IPS-18a (cell line): ENCODE data around the gene DCN.

Experiments used
- H3K27ac ChIP-seq: one replicate; pipeline ENCODE4 v1.5.1; 2013; ENCODE audit warnings: low read length
- H3K27me3 ChIP-seq: one replicate; pipeline ENCODE4 v1.6.1; 2013; ENCODE audit warnings: mild to moderate bottlenecking, low read length; ENCODE audit not compliant: control insufficient read depth, insufficient read depth
- H3K36me3 ChIP-seq: one replicate; pipeline ENCODE4 v1.6.1; 2013; ENCODE audit warnings: low read depth, low read length; ENCODE audit not compliant: control insufficient read depth
- H3K4me1 ChIP-seq: one replicate; pipeline ENCODE4 v1.6.1; 2013; ENCODE audit warnings: low read depth, low read length; ENCODE audit not compliant: control insufficient read depth
- H3K4me3 ChIP-seq: one replicate; pipeline ENCODE4 v1.5.1; 2013; ENCODE audit warnings: low read length
- H3K9ac ChIP-seq: one replicate; pipeline ENCODE4 v1.6.1; 2013; ENCODE audit warnings: mild to moderate bottlenecking, low read length, moderate library complexity
- H3K9me3 ChIP-seq: one replicate; pipeline ENCODE4 v1.6.1; 2013; ENCODE audit warnings: low read depth, low read length; ENCODE audit not compliant: control insufficient read depth

DCN gene, protein sequence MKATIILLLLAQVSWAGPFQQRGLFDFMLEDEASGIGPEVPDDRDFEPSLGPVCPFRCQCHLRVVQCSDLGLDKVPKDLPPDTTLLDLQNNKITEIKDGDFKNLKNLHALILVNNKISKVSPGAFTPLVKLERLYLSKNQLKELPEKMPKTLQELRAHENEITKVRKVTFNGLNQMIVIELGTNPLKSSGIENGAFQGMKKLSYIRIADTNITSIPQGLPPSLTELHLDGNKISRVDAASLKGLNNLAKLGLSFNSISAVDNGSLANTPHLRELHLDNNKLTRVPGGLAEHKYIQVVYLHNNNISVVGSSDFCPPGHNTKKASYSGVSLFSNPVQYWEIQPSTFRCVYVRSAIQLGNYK

GRCh38 chr12:91182636-91183455 is at the start of gene DCN:
TSS of gene DCN (minus strand) at chr12:91182817. CDS start at chr12:91178552, 4,265 bp downstream.
- H3K27ac ChIP-seq: no peak within 1 kb of the TSS
- no peaks in the 10 kb centered on the region for H3K27me3 ChIP-seq
- H3K36me3 ChIP-seq: no peaks in the 10 kb centered on the region
- no peaks in the 10 kb centered on the region for H3K9me3 ChIP-seq
- H3K9ac ChIP-seq: no peak within 1 kb of the TSS
- H3K4me1 ChIP-seq: peaks cover 3% of the 10 kb centered on the region
- no peak within 1 kb of the TSS for H3K4me3 ChIP-seq

GRCh38 chr12:91230841-91231240 is 48.2 kb upstream of the DCN start:
- Histone ChIP-seq H3K4me3 (no peak overlapping the region), H3K9ac (no peak overlapping the region), H3K27me3 (no peaks in the 10 kb centered on the region), H3K36me3 (no peaks in the 10 kb centered on the region), H3K4me1 (no peaks in the 10 kb centered on the region), H3K27ac (no peak overlapping the region), H3K9me3 (no peaks in the 10 kb centered on the region)

DNA sequence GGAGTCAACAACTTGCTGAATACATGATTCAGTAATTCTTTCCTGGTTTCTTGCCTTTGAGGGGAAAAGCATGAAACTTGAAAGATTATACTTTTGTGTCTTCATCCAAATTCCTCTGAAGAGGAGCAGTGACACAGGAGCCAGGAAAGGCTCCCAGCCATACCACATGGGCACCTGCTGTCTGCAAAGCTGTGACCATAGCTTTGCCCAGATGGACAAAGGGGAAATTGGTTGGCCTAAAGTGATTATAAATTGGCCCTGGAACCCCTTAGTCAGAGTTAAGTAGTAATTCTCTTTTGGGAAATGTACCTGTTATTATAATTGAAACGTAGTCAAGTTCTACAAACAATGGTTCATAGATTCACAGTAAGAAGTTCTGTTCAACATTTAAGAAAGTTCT is 44.3 kb upstream of the DCN start:
- no peak overlapping the region for H3K9ac ChIP-seq
- H3K9me3 ChIP-seq: no peaks in the 10 kb centered on the region
- no peak overlapping the region for H3K27ac ChIP-seq
- H3K4me1 ChIP-seq: no peaks in the 10 kb centered on the region
- no peaks in the 10 kb centered on the region for H3K36me3 ChIP-seq
- no peak overlapping the region for H3K4me3 ChIP-seq
- H3K27me3 ChIP-seq: no peaks in the 10 kb centered on the region

GRCh38 chr12:91225316-91225715 is 42.7 kb upstream of the DCN start:
- Histone ChIP-seq H3K4me1 (no peaks in the 10 kb centered on the region), H3K4me3 (no peak overlapping the region), H3K36me3 (no peaks in the 10 kb centered on the region), H3K9me3 (no peaks in the 10 kb centered on the region), H3K27me3 (no peaks in the 10 kb centered on the region), H3K27ac (no peak overlapping the region), H3K9ac (no peak overlapping the region)

GRCh38 chr12:91224401-91224800 is 41.8 kb upstream of the DCN start:
- H3K9me3 ChIP-seq: no peaks in the 10 kb centered on the region
- H3K4me3 ChIP-seq: no peak overlapping the region
- no peaks in the 10 kb centered on the region for H3K27me3 ChIP-seq
- H3K4me1 ChIP-seq: no peaks in the 10 kb centered on the region
- no peaks in the 10 kb centered on the region for H3K36me3 ChIP-seq
- no peak overlapping the region for H3K27ac ChIP-seq
- no peak overlapping the region for H3K9ac ChIP-seq

DNA sequence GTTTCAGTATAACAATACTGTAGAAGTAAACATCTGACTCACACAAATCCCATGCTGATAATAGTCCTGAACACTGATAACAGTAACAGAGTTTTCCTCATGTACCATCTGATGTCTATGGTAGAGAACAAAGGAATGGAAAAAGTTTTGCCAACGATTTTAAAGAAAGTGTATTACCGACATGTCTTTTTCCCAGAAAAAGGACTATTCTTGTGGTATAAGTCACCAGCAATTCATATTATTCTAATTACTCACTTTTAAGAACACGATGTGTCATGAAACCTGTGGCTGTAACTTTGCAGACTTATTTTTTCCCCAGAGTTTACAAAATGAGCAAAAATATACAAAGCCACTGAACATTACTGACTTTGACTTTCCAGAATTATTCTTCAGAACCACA is 40.1 kb upstream of the DCN start:
- H3K4me3 ChIP-seq: no peak overlapping the region
- no peaks in the 10 kb centered on the region for H3K9me3 ChIP-seq
- no peaks in the 10 kb centered on the region for H3K36me3 ChIP-seq
- H3K4me1 ChIP-seq: no peaks in the 10 kb centered on the region
- no peaks in the 10 kb centered on the region for H3K27me3 ChIP-seq
- no peak overlapping the region for H3K9ac ChIP-seq
- no peak overlapping the region for H3K27ac ChIP-seq

DNA sequence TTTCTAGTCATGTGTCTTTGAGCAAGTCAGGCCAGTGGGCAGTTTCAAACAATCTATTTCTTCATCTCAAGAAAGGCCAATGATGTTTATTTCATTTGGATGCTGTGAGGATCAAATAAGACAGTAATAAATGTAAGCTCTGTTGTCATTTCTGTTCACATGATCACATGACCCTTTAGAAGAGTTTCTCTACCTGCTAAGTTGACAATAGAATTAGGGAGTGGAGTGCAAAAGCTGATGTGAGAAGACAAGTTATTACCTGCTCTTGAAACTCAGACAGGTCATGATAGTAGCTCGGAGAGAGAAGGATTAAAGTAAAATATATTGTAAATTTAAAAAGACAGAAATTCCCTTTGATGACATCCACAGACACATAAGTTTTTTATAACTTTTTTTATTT is 37.3 kb upstream of the DCN start:
- Histone ChIP-seq H3K4me1 (no peaks in the 10 kb centered on the region), H3K36me3 (no peaks in the 10 kb centered on the region), H3K4me3 (no peak overlapping the region), H3K9me3 (no peaks in the 10 kb centered on the region), H3K27me3 (no peaks in the 10 kb centered on the region), H3K27ac (no peak overlapping the region), H3K9ac (no peak overlapping the region)

DNA sequence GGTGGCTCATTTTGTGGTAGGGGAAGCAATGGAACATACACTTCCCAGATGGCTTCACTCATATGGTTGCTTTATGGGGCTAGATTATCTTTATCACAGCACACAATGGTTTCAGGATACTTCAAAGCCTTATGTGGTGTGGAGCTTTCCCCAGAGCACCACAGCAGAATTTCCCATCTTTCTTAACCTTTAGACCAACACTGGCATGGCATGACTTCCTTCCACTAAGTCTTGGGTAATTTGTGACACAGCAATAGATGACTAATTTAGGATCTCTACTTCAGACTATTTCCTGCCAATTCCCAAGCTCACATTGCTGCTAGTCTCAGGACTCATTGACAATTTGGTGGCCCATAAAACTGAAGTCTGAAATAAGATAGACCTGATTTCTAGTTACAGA is 36.9 kb upstream of the DCN start:
- Histone ChIP-seq H3K27ac (no peak overlapping the region), H3K9me3 (no peaks in the 10 kb centered on the region), H3K27me3 (no peaks in the 10 kb centered on the region), H3K36me3 (no peaks in the 10 kb centered on the region), H3K4me1 (no peaks in the 10 kb centered on the region), H3K4me3 (no peak overlapping the region), H3K9ac (no peak overlapping the region)

- Histone ChIP-seq H3K9me3 (no peaks in the 10 kb centered on the region), H3K9ac (no peak overlapping the region), H3K27ac (no peak overlapping the region), H3K36me3 (no peaks in the 10 kb centered on the region), H3K4me3 (no peak overlapping the region), H3K4me1 (no peaks in the 10 kb centered on the region), H3K27me3 (no peaks in the 10 kb centered on the region)
These were observed 34.3 kb upstream of the DCN start for GRCh38 chr12:91216871-91217270.

DNA sequence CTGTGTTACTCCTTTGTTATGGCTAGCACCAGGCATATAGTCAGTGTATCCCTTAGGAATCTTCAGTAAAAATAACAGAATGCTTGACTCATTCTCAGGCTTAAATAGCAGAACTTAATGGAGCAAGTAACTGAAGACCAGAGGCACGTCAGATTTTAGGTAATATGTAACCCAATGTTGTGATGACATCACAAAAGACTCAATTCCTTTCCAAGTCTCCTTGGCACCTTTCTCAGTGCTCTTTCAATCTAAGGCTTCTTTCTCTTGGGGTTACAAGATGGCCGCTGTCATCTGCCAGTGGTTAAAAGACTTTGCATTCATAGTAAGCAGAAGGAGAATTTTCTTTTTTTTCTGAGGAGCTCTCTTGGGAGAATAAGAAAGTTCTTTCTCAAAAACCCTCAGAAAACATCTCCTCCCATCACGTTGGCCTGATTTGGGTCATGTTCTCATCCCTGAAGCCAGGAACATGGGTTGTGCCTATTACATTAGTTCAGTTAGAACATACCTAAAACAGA is 33.4 kb upstream of the DCN start:
- no peak overlapping the region for H3K9ac ChIP-seq
- no peak overlapping the region for H3K4me3 ChIP-seq
- H3K4me1 ChIP-seq: no peaks in the 10 kb centered on the region
- no peak overlapping the region for H3K27ac ChIP-seq
- no peaks in the 10 kb centered on the region for H3K27me3 ChIP-seq
- no peaks in the 10 kb centered on the region for H3K9me3 ChIP-seq
- no peaks in the 10 kb centered on the region for H3K36me3 ChIP-seq

DNA sequence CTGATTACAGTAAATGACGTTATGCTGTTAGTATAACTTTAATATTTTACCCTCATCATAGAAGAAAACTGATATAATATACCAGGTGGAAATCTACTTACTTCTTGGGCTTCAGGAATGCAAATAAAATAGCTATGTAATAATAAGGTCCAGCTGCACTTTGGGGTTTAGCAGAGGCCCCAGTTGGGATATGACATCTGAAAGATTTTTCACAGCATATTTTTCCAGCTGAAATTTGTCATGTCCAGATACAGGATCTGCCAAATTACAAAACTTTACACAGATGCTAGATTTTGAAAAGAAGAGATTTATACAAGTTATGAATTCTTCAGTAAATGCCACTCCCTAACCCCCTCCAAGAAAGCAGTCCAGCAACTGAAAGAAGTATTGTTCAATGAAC is 29.2 kb upstream of the DCN start:
- Histone ChIP-seq H3K4me3 (no peak overlapping the region), H3K27ac (no peak overlapping the region), H3K36me3 (no peaks in the 10 kb centered on the region), H3K9me3 (no peaks in the 10 kb centered on the region), H3K27me3 (no peaks in the 10 kb centered on the region), H3K9ac (no peak overlapping the region), H3K4me1 (no peaks in the 10 kb centered on the region)
